Karpas-422 (cell line): Measurements from ENCODE around the gene CSNK1D. TPM values are rescaled to one million over a fixed set of nuclear protein-coding genes. Genes with fewer than 3 reads are reported as not detected.

Experiments used
- DNase-seq: peaks from one replicate; pipeline ENCODE4 v3.0.0-alpha.2; 2015
- H2AFZ ChIP-seq: fragments of 200-600 bp; sonication (generic); 2 replicates; pipeline ENCODE4 v1.6.1; 2014; ENCODE audit warnings: antibody characterized with exemption, low read length, mixed read lengths
- H3K27ac ChIP-seq: fragments of 200-600 bp; sonication (generic); 2 replicates; pipeline ENCODE4 v1.5.1; 2014; ENCODE audit warnings: mild to moderate bottlenecking, low read length, moderate library complexity
- H3K27me3 ChIP-seq: fragments of 200-600 bp; sonication (generic); 2 replicates; pipeline ENCODE4 v1.6.1; 2014; ENCODE audit warnings: low read length, mixed read lengths
- H3K36me3 ChIP-seq: fragments of 200-600 bp; sonication (generic); 2 replicates; pipeline ENCODE4 v1.6.1; 2014; ENCODE audit warnings: low read length, mixed read lengths; ENCODE audit not compliant: insufficient read depth
- H3K4me1 ChIP-seq: fragments of 200-600 bp; sonication (generic); 2 replicates; pipeline ENCODE4 v1.6.1; 2014; ENCODE audit warnings: mild to moderate bottlenecking, low read length, mixed read lengths
- H3K4me2 ChIP-seq: fragments of 200-600 bp; sonication (generic); 2 replicates; pipeline ENCODE4 v1.6.1; 2014; ENCODE audit warnings: low read length, low read depth, mild to moderate bottlenecking; ENCODE audit not compliant: poor library complexity, severe bottlenecking
- H3K4me3 ChIP-seq: fragments of 200-600 bp; sonication (generic); 2 replicates; pipeline ENCODE4 v1.5.1; 2014; ENCODE audit warnings: mild to moderate bottlenecking, antibody characterized with exemption, low read length, mixed read lengths
- H3K79me2 ChIP-seq: fragments of 200-600 bp; sonication (generic); 2 replicates; pipeline ENCODE4 v1.6.1; 2014; ENCODE audit warnings: mild to moderate bottlenecking, low read length, mixed read lengths
- H3K9ac ChIP-seq: fragments of 200-600 bp; sonication (generic); 2 replicates; pipeline ENCODE4 v1.6.0; 2014; ENCODE audit warnings: low read length
- H3K9me2 ChIP-seq: fragments of 200-600 bp; sonication (generic), shearing (Covaris generic); replicated peaks from 2 replicates; pipeline ENCODE4 v1.6.0; 2014; ENCODE audit warnings: mild to moderate bottlenecking, low read length, moderate library complexity; ENCODE audit not compliant: insufficient read depth
- H3K9me3 ChIP-seq: fragments of 300-700, 200-600 bp; sonication (generic); 2 replicates; pipeline ENCODE4 v1.6.1; 2014; ENCODE audit warnings: low read length, mixed read lengths
- H4K20me1 ChIP-seq: fragments of 200-600 bp; sonication (generic); 2 replicates; pipeline ENCODE4 v1.6.1; 2014; ENCODE audit warnings: mild to moderate bottlenecking, antibody characterized with exemption, low read length, low read depth; ENCODE audit not compliant: insufficient read depth
- total RNA-seq: library from RNA; depleted of rRNA; stranded (reverse); fragments of >200 nt; shearing (Covaris generic); gene quantifications from 2 replicates; pipeline ENCODE4 v1.2.3, GENCODE V29; 2014; ENCODE audit warnings: low replicate concordance

CSNK1D gene
- total RNA-seq, 1 experiment from 2014 or later = 30.6 TPM

- Histone ChIP-seq H2AFZ (peak overlapping the region; percentile 91), H3K36me3 (no peaks in the 10 kb centered on the region)
- DNase-seq = peak; percentile 92
Observed at GRCh38 chr17:82205720-82206508, 67.6 kb downstream of the CSNK1D start.

GRCh38 chr17:82204831-82205719 is 68.4 kb downstream of the CSNK1D start:
- H4K20me1 ChIP-seq = no peaks in the 10 kb centered on the region
- DNase-seq = no peak
- H3K79me2 ChIP-seq = no peaks in the 10 kb centered on the region
- H3K4me2 ChIP-seq = no peak overlapping the region
- no peak overlapping the region for H2AFZ ChIP-seq
- no peaks in the 10 kb centered on the region for H3K9me3 ChIP-seq
- peaks cover 8% of the 10 kb centered on the region for H3K4me1 ChIP-seq
- no peak overlapping the region for H3K4me3 ChIP-seq
- no peaks in the 10 kb centered on the region for H3K27me3 ChIP-seq
- no peak overlapping the region for H3K9ac ChIP-seq
- no peaks in the 10 kb centered on the region for H3K36me3 ChIP-seq
- H3K9me2 ChIP-seq = no peaks in the 10 kb centered on the region
- no peak overlapping the region for H3K27ac ChIP-seq

More at GRCh38 chr17:82205720-82206508, 67.6 kb downstream of the CSNK1D start:
- Histone ChIP-seq H3K4me2 (peak overlapping the region; percentile 59), H3K9me3 (no peaks in the 10 kb centered on the region), H3K4me1 (peaks cover 8% of the 10 kb centered on the region), H3K27me3 (no peaks in the 10 kb centered on the region), H3K9me2 (no peaks in the 10 kb centered on the region), H4K20me1 (no peaks in the 10 kb centered on the region), H3K27ac (no peak overlapping the region; the same call in 1 of the 2 replicates), H3K9ac (peak overlapping the region; percentile 63), H3K79me2 (no peaks in the 10 kb centered on the region), H3K4me3 (peak overlapping the region; percentile 35; the same call in 1 of the 2 replicates)

DNA sequence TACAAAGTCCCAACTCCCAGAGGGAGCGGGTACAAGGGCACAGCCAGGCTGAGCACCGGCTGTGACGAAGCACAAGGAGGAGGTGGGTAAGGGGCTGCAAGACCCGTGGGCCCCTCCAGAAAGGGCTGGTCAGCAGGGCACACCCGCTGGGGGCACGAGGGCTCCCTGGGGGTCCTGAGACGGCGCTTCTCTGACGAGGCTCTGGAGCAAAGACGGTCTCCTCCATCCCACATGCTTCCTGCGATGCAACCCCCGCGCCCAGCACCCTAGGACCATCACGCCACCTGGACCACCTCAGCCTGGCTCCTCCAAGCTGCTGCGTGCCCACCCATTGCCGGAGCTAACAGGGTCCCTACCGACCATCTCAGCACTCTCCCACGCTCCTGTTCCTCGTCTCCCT is 69.6 kb downstream of the CSNK1D start:
- Histone ChIP-seq H3K4me3 (no peak overlapping the region), H3K4me1 (peaks cover 8% of the 10 kb centered on the region), H3K36me3 (no peaks in the 10 kb centered on the region), H3K27me3 (no peaks in the 10 kb centered on the region), H2AFZ (no peak overlapping the region), H3K27ac (no peak overlapping the region), H3K9ac (no peak overlapping the region), H3K9me2 (no peaks in the 10 kb centered on the region), H3K4me2 (no peak overlapping the region), H3K9me3 (no peaks in the 10 kb centered on the region), H3K79me2 (no peaks in the 10 kb centered on the region), H4K20me1 (no peaks in the 10 kb centered on the region)
- no peak for DNase-seq

GRCh38 chr17:82202981-82203380 is 70.5 kb downstream of the CSNK1D start:
- no peak for DNase-seq
- H3K27ac ChIP-seq = no peak overlapping the region

DNA sequence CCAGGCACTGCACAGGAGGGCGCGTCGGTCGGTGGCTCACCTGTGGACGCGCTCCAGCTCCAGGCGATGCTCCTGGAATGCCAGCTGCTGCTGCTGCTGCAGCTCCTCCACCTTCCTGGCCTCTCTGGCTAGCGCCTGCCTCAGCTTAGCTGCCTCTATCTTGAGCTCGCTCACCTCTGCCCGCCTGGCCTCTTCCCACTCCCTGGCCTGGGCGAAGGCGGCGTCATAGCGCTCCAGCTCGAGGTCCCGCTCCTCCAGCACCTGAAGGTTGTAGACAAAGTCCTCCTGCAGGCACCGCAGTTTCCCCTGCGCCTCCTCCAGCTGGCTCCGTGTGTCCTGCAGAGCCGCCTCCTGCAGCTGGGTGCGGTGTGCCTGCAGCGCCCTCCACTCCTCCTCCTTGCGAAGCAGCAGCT is 72.0 kb downstream of the CSNK1D start:
- H3K9ac ChIP-seq = no peak overlapping the region
- no peak for DNase-seq
- no peak overlapping the region for H3K4me3 ChIP-seq
- H2AFZ ChIP-seq = no peak overlapping the region
- no peaks in the 10 kb centered on the region for H4K20me1 ChIP-seq
- no peak overlapping the region for H3K27ac ChIP-seq
- no peak overlapping the region for H3K4me2 ChIP-seq
- H3K4me1 ChIP-seq = peaks cover 8% of the 10 kb centered on the region
- no peaks in the 10 kb centered on the region for H3K79me2 ChIP-seq
- H3K9me3 ChIP-seq = no peaks in the 10 kb centered on the region
- no peaks in the 10 kb centered on the region for H3K9me2 ChIP-seq
- H3K36me3 ChIP-seq = no peaks in the 10 kb centered on the region
- no peaks in the 10 kb centered on the region for H3K27me3 ChIP-seq

More at GRCh38 chr17:82202981-82203380, 70.5 kb downstream of the CSNK1D start:
- no peaks in the 10 kb centered on the region for H4K20me1 ChIP-seq
- peaks cover 8% of the 10 kb centered on the region for H3K4me1 ChIP-seq
- H3K9me3 ChIP-seq = no peaks in the 10 kb centered on the region
- no peak overlapping the region for H3K4me2 ChIP-seq
- H3K9ac ChIP-seq = no peak overlapping the region
- no peaks in the 10 kb centered on the region for H3K36me3 ChIP-seq
- no peak overlapping the region for H2AFZ ChIP-seq
- no peak overlapping the region for H3K4me3 ChIP-seq
- no peaks in the 10 kb centered on the region for H3K79me2 ChIP-seq
- no peaks in the 10 kb centered on the region for H3K9me2 ChIP-seq
- H3K27me3 ChIP-seq = no peaks in the 10 kb centered on the region

DNA sequence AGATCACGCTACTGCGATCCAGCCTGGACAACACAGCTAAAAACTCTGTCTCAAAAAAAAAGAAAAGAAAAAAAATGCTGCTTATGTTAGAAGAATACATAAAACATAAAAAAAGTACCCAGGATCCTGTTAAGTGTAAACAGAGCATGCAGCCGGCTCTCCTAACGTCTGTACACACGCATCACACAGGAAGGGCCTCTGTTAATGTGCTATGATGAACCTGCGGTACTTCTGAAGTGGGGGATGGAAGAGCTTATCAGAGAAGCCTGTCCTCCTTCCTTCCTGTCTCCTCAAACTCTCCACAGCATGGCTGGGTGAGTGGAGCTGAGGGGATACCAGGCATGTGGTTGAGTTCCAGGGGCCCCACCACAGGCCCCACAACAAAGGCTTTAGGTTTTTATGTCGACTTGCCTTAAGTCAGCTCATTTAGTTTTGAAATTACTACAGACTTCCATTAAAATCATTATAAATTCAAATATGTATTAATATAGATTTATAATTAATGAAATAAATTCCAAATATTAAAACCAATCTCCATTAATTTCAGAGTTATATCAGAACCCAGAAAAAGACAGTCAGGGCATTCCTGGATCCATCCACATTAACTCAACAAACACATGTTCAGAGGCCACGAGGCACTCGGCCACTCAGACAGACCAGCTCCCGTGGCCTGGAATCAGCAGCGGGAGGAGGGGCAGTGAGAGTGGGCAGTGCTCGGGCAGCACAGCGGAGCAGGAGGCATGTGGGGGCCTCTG is 72.6 kb downstream of the CSNK1D start:
- no peak overlapping the region for H3K4me3 ChIP-seq
- no peak overlapping the region for H3K27ac ChIP-seq
- H3K9me3 ChIP-seq = no peaks in the 10 kb centered on the region
- no peak overlapping the region for H3K4me2 ChIP-seq
- H3K36me3 ChIP-seq = no peaks in the 10 kb centered on the region
- peaks cover 4% of the 10 kb centered on the region for H3K4me1 ChIP-seq
- H4K20me1 ChIP-seq = no peaks in the 10 kb centered on the region
- H3K27me3 ChIP-seq = no peaks in the 10 kb centered on the region
- no peak for DNase-seq
- H3K9me2 ChIP-seq = no peaks in the 10 kb centered on the region
- H2AFZ ChIP-seq = no peak overlapping the region
- no peaks in the 10 kb centered on the region for H3K79me2 ChIP-seq
- H3K9ac ChIP-seq = no peak overlapping the region

GRCh38 chr17:82200135-82200534 is 73.4 kb downstream of the CSNK1D start:
- no peaks in the 10 kb centered on the region for H3K9me3 ChIP-seq
- H3K36me3 ChIP-seq = no peaks in the 10 kb centered on the region
- H2AFZ ChIP-seq = no peak overlapping the region
- H3K27me3 ChIP-seq = no peaks in the 10 kb centered on the region
- no peak overlapping the region for H3K27ac ChIP-seq
- no peak for DNase-seq
- no peak overlapping the region for H3K9ac ChIP-seq
- H3K9me2 ChIP-seq = no peaks in the 10 kb centered on the region
- no peaks in the 10 kb centered on the region for H3K4me1 ChIP-seq
- no peaks in the 10 kb centered on the region for H4K20me1 ChIP-seq
- no peak overlapping the region for H3K4me2 ChIP-seq
- no peak overlapping the region for H3K4me3 ChIP-seq
- H3K79me2 ChIP-seq = no peaks in the 10 kb centered on the region
